ENCODE results near the gene SORCS3. TPM values are rescaled to one million over a fixed set of nuclear protein-coding genes. Genes with fewer than 3 reads are reported as not detected.
A peak's percentile ranks its signal among the peaks of the same experiment; 100 is the strongest.

Gene SORCS3
- total RNA-seq, 1 donor from 2014 or later = 0.39 TPM

DNA sequence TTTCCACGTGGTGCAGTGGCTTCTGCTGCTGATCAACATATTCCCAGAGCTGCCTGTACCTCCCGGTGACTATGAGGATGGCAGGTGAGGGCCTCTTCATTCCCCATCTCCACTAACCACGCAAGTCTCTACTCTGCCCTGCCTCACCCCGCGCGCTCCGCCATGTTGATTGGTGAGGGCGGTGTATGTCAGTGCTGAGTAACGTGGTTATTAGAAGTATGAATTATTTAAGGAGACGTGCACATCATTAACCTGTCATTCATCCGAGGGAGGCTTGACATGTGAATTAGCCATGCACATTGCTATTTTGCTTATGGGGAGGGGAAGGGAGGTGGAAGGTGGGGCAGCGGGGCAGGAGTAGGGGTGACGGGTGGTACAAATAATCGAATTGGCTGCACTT, 138.6 kb downstream of the SORCS3 start:
- no peak for DNase-seq

DNA sequence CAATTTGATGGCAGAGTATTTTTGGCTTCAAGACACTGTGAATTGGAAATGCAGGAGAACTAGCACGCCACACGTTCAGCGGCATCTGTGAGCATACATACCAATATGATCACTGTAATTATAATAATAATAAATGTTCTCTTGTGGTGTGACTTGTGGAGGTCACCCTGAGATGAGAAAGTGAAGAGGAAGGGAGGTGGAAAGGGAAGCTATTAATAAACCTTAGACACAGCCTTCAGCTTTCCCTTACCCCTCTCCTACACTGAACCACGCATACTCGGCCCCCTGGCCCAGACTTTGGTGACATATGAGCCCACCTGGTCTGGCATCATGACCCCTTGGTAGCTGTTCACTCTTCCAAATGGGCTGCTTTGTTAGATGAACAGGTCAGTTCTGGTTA, 139.1 kb downstream of the SORCS3 start:
- DNase-seq = no peak

DNA sequence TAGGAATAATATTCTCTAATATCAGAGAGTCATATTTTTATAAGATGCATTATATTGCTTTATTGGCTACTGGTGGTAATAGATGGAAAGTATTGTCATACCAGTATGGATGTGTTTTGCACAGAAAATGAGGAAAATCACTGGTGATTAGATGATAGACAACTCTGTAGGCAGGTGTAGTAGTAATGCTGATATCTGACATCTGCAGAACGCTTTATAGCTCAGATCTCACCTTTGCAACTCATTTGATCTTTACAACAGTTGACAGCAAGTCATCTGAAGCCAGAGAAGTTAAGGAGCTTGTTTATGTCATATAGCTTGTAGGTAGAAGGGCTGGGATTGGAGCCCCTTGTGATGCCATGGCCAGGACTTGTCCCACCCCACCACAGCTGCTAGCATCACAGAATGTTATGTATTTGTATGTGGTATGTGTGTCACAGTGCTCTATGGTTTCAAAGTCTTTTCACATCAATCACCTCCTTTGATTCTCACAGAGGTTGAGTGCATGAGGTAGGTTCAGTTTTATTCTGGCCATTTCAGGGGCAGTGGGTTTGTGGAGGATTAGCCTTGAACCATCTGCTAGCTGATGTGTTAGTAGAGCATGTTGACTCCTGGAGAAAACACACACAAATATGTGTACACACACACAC, 140.0 kb downstream of the SORCS3 start:
- DNase-seq = no peak

DNA sequence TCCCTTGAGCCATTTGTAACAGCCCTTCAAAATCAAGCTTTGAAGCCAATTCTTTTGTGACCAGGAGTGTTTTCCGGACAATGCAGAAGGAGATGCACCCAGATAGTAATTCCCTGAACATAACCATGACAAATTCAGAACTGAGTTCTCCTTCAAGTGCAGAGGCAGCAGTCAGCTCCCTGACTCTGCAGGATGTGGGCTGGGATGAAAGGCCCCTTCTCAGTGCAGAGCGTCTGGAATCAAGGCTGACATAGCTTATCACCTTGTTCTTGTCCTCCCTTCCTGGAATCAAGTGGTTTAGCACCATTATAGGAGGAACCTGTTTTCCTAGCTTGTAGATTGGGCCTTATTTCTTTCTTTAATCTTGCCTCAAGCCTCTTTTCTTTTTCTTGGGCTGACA, 143.4 kb downstream of the SORCS3 start:
- no peak for DNase-seq

DNA sequence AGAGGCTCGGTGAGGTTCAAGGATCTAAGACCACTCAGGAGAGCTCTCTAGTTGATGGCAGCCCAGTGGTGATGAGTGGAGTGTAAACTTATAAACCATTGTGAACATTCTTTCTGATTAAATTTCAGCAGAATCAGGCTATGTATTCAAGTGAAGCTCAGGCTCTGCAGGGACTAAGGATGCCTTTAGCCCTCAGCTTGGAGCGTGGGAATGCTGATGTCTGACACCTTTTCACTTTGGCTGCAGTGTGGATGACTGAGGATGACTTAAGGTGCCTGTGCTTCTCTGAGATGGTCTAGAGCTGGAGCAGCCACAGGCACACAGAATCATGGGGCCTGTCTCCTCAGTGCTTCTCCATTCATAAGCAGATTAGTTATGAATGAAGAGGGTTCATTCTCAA, 150.4 kb downstream of the SORCS3 start:
- no peak for DNase-seq

DNA sequence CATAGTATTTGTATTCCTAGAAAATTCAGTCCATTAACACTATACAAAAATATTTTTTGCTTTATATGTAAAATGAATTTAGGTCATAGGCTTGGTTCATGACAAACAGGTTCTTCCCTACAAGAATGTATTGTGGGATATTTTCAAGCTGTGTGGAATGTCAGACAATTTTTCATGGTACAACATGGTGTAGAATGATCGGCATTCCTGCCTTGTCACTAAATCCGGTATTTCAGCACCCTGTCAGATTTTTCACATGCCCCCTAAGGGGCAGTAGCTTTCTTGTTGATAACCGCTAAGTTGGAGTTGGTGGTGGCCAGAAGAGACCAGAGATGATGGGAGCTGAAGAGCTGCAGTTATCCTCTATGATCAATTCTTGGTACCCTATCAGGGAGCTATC, 154.3 kb downstream of the SORCS3 start:
- DNase-seq = no peak

DNA sequence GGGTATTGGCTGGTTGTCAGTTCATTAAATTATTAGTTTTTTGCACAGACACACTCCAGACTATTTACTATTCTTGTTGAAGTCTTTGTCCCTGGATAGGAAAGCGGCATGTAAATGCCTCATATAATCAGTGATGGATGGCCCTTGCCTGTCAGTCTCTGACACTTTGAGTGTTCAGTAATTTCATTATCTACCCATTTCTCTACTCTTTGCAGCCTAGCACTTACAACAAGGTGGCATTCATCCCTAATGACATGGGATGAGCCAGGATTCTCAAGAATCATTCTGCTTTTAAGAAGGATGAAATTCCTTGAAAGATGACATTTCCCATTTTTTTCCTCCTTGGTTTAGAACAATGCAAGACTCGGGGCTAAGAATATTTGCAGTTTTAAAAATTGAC, 155.7 kb downstream of the SORCS3 start:
- DNase-seq = no peak

DNA sequence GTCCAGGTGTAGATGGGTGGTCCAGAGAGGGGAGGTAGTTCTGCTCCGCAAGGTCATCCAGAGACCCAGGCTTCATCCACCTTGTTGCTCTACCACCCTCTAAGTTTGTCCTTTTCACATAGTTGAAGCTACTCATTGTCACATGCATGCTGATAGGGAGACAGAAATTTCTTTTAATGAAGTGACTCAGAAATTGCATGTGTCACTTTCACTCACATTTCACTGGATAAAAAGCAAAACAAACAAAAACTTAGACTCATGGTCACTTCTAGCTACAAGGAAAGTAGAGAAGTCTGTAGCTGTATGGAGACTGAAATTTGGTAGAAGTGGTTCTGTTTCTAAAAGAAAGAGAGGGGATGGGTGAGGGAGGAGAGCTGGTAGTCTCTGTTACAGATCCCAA, 161.9 kb downstream of the SORCS3 start:
- no peak for DNase-seq

DNA sequence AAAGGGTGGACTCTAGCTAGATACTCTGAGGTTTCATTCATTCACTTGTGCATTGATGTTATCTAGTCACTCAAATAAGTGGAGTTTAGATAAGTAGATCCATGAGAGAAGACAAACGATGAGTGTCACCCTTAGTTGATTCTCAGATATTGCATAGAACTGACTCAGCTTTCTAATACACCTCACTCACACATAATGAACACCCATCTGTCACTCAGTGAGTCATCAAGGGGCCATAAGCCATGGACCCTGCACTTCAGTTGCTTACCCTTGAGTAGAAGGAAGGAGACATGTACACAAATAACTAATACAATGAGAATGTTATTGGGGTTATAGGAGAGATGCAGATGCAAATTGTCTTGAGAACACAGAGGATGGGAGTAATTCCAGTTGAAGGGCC, 163.8 kb downstream of the SORCS3 start:
- DNase-seq = no peak

DNA sequence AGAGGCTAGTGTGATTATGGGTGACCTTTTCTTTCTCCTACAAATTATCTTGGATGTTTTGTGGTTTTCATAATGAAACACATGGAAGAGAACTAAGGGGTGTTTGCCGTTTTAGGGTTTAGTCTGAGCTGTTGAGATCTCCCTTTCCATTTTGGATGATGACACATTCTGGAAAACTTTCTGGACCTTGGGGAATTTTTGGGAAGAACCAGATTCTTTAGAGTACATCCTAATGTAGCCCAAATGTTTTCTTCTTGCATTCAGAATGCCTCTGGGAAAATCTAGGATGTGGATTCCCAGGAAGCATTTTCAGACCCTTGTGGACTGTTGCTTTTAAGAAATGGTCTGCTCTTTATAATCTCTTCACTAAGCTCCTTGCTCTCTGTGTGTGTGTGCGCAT, 165.7 kb downstream of the SORCS3 start:
- DNase-seq = no peak

DNA sequence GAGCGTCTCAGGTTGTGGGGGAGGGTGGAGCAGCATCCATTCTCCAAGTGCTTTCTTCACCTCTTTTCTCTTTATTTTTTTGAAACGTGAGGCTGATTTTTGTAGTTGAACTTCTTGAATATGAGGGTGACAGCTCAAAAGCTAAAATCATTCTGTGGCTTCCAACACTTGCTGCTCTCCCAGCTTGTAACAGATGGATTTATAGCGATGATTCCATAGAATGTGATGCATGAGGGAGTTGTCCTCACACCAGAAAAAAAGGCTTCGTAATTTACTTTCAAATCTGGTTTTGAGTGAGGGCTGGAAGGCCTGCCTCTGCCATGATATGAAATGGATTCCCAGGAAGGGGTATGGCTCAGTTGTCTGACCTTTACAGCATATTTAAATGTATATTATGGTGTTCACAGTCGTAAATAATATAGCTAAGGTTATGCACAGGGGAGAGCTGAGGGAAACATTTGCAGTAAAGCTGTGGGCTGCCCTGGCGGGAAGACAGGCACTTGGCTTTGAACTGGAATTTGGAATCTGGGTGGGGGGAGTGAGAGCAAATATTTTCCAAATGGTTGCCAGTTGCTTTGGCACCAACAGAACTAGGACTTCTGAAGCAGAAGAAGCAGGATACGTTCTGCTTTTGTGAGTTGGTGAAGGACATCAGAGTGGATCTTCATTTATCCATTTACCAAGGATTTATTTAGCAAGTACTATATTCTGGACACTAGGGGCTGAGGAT, 166.7 kb downstream of the SORCS3 start:
- peak; percentile 58 for DNase-seq

DNA sequence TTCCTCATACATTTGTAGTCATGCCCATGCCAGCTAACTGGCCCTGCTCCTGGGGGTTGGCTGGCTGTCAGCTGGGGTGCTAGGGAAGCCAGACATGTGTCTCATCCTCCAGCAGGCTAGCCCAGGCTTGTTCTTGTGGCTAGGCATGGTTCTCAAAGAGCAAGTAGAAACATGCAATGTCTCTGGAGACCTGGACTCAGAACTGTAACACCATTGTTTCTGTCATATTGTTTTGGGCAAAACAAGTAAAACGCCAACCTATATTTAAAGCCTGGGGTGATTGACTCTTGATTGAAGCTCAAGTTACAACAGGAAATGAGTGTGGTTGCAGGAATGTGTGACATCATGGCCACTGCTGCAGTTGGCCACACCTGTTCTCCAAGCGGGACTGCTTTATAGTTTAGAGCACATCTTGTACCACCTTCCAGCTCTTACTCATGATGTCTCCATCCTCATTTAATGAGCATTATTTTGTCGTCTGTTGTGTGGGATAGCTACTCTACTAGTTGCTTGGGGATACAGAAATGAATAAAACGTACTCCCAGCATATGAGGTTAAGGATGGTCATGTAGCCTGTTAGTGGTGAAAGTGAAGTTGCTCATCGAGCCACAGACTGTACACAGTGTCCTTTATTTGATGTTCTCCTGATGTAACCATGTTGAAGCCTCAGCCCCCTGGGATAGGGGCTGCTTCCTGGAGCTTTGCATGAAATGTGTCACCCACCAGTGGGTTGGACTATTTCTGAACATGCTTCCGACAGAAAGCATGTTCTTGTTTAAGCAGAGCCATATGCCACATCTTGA, 168.4 kb downstream of the SORCS3 start:
- peak; percentile 61 for DNase-seq

DNA sequence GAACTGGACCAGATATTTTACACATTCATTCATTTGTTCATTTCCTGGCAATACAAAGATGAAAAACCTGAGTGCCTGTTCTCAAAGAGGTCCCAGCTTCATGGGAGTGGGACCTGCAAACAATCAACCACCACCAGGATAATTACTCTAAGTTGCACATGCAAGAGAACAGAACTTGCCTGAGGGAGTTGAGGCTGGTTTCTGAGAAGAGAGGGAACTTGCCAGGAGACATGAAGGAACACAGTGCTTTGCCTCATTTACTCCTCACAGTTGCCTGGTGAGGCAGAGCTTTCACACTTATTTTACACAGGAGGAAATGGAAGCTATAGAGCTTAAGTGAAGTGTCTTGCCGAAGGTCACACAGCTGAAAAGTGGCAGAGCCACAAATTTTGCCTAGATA, 170.1 kb downstream of the SORCS3 start:
- DNase-seq = no peak

DNA sequence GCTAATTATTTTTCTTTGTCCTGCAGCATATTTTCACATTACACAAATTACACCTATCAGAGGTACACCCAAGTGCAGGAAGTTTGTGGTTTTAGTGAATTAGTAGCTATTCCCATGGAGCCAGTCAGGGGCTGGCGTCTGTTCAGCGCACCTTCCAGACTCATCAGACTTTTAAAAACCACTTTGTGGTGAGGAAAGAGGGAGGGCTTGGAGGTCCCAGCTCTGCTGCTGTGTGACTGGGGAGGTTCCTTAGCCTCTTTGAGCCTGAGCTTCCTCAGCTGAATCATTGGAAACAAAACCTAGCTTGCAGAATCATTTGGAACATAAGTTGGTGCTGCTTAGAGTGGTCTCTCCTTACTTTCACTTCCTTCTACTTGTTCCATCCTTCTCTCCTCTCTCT, 175.4 kb downstream of the SORCS3 start:
- DNase-seq = no peak

DNA sequence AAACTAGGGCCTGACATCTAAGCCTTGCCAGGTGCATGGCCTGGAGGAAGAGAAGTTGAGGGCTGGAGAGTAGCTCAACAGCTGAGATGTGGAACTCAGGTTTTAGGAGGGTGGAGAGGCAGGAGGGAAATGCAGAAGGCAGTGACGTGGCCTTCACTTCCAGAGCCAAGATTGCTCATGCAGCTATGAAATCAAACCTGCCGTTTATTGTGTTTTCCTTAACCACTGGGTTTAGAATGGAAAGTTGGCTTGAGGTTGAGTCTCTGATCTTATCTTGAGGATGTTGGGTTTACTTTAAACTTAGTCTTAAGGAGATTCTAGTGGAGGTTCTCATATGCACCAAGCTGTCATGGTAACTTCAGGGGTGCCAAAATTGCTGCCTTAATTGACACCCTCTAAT, 178.6 kb downstream of the SORCS3 start:
- no peak for DNase-seq

DNA sequence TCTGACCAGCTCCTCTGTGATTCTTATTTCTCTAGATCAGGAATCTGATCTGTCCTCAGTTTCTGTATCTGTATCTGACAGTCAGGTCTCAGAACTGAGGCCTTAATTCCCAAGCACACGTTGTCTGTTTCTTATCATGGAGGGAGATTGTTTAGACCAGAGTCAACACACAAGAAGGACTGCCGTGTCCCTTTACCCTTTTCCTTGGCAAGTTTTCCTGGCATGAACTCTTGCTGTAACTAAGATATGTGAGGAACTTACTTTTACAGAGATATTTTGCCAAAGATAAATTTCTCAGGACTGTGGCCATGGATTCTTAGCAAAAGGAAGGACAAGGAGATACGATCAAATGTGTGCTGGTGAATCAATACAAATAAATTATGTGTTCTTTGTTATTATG, 181.0 kb downstream of the SORCS3 start:
- DNase-seq = no peak

DNA sequence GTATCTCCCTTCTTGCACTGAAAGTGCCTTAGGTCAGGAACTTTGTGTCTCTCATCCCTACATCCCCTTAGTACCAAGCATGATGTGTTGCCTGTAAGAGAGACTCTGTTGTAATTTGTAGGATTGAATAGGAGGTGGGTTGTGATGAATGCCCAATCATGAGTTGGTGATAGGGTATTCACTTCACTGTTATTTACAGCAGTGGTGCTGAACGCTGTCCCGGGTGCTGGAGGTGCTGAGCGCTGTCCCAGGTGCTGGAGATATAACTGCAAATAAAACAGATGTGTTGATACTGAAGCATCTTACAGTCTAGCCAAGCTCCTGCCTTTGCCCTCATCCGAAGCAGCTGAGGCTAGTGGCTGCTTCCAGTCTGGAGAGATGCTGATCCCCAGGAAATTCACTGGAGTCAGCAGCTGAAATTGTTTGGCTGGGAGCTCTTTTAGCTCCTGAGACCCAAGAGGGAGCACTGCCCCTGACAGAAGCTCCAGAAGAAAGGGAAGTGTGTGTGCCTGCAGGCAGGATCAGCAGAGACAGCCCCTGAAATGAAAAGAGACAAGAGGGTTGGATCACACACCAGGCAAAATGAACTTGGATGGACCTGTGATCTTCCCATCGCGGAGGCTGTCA, 183.4 kb downstream of the SORCS3 start:
- DNase-seq = peak; percentile 9

DNA sequence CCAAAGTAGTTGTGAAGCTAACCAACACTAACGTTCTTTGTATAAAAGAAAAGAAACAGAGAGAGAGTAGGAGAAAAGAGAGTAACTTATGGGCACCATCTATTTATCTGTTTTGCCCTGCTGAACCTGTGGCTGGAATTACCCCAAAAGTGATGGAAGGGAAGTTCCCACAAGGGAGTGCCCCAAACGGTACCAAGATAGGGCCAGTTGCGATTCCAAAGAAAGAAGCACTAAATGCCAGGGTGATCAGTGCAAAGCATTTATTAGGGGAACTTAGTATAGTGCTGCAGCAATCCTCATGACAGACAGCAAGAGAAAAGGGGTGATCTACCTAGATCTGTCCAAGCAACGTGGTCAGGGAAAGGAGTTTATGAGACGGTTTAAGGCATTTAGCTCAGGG, 190.2 kb downstream of the SORCS3 start:
- DNase-seq = no peak

DNA sequence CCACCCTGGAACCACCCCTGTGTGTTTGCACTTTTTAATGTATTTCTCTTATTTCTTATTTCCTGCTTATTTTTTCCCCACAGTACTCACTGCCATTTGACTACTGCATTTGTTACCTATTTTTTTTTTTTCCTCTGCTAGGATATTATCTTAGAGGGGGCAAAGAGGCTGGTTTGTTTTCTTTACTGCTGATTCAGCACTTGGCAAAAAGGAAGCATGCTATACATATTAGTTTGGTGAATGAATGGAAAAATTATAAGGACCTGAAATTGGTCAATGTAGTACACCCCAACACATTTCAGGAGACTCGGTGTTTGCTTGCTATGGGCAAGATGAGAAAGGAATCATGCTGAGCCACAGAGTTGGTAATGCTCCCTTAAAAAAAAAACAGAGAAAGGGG, 193.5 kb downstream of the SORCS3 start:
- DNase-seq = no peak

DNA sequence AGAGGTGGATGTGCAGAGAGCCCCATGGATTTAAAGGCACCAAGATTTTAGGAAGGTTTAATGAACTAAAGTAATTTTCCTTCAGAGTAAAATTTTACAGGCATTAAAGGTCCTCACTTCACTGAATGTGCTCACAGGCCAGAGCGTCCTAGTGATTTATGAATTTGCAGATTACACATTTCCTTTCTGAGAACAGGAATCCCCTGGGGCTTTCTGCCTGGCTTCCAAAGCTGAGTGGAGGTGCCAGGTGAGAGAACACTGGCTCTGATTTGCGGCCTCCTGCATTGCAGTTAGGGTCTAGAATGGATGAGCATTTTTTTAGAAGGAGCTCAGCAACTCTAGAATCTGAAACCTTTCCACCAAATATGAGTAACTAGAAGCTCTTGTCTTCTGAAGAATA, 194.3 kb downstream of the SORCS3 start:
- no peak for DNase-seq

DNA sequence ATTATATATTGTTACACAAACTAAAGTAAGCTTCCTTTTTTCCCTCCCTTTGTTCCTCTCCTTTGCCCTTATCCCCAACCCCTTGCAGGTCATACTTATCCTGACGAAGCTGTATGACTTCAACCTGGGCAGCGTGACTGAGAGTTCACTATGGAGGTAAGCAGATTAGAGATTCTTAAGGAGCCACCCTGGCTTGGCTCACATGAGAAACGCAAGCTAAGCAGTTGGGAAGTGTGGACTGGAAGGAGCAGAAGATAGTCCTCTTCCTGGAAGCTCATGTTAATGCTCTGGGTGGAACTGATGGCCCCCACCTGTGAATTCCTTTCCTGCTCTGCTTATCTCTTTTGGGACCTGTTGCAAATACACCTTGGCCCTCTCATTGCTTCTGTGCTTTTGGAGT, 201.6 kb downstream of the SORCS3 start:
- DNase-seq = no peak

DNA sequence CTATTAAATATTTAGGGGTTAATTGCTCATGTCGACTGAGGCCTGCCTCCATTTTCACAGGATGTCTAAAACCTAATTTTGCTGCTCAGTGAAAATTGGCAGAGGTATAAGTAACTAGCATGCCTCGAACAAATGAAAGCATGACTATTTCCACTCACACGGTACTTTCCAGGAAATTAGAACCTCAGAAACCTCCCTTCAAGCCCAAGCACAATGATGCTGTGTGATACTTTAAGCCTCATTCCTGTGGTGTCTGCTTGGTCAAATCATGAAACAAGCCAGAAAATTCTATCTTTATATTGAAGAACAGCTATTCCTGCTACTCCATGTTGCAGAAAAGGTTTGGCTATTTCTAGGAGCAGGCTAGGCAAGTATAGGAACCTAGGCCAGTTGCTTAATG, 203.0 kb downstream of the SORCS3 start:
- no peak for DNase-seq

DNA sequence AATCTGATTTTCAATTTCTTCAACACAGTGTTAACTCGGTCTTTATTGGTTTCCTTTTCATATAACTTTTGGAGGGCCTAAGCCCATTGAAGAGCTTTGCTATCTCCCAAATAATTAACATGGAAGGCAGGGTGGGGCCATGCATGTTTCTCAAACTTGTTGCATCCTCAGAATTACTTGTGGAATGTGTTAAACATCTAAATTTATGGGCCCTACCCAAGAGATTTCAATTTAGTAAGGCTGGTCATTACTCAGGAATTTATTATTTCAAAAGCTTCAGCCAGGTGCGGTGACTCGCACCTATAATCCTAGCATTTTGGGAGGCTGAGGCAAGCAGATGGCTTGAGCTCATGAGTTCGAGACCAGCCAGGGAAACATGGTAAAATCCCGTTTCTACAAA, 208.9 kb downstream of the SORCS3 start:
- no peak for DNase-seq
